GM18951 (cell line): ENCODE measurements around the gene SEC14L1.

Experiments used
- POLR2A ChIP-seq: IDR thresholded peaks from 4 replicates; pipeline ENCODE4 v1.6.1; 2011; ENCODE audit warnings: mild to moderate bottlenecking; ENCODE audit not compliant: insufficient read length, insufficient read depth; ENCODE audit errors: extremely low read depth
- in situ Hi-C: fragments of 300-500 bp; cut with MboI; formaldehyde crosslinking; loops from one replicate; pipeline ENCODE4 v1.12.0; 2022; ENCODE audit warnings: low sequenced_read_pairs, mixed read lengths, inconsistent platforms; ENCODE audit not compliant: unreplicated experiment

The SEC14L1 gene

DNA sequence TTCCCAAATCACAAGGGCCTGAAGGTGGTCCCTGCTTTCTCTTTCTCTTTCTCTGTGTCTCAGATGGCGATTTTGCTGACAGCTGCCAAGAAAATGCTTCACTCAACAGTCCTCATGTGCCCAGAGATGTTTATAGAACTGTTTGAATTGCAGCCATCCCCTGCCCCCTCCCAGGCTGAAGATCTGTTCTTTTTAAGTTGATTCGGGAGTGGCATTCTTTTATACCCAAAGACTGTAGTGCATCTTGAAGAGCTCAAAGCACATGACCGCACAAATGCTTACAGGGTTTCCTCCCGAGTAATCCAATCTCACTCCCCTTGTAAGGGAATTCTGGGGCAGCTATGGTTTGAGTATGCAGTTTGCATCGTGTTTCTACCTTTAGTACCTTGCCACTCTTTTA lies 75.7 kb downstream of the SEC14L1 start:
- in situ Hi-C loops = no loop called here
- no peak for TF ChIP-seq POLR2A

DNA sequence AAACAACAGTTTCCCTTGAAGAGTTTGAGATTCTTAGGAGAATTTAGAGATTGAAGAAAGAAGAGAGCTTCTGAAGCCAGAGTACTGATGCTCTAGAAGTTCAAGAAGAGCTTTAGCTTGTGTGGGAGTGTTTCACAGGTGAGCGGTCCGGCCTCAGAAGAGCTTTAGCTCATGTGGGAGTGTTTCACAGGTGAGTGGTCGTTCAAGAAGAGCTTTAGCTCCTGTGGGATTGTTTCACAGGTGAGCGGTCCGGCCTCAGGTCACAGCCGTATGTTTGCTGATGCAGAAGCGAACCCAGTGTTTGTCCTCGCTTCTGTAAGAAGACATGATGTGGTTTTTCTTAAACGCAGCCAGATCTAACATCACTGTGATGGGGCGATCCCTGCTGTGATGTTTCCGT lies 76.4 kb downstream of the SEC14L1 start:
- in situ Hi-C loops = no loop called here
- no peak for TF ChIP-seq POLR2A

DNA sequence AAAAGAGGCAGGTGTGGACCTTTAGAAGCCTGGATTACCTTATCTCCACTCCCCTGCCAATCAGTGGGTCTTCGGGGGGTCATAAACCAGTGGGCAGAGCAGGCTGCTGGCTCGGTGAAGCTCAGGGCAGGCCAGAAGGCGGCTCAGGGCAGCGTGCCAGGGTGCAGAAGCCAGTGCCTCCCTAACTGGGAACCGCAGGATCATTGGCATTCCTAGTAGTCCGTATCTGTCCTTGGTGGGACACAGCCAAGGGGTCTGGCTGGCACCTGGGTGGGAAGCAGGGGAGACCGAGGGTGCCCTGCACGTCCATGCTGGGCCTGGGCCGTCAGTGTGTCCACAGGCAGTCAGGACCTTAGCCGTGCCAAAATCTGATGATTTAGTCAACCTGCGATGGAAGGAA lies 76.8 kb downstream of the SEC14L1 start:
- TF ChIP-seq POLR2A = no peak
- in situ Hi-C loops = no loop called here

DNA sequence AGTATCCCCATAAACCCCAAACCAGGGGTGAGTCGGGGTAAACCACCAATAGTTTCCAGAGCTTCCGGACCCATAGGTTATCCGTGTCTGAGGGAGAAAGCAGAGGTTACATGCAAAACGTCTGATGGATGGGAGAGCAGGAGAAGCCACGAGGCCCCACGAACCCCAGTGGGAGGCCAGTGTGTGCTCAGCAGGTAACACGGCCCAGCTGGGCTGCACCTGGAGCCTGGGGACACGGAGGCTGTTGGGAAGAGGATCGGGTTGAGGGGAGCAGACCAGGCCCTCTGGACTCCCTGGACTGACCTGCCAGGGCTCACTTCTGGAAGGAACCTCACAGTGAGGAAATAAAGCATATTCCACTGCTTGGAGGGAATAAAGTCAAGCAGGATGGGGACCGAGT lies 78.1 kb downstream of the SEC14L1 start:
- in situ Hi-C loops = no loop called here
- no peak for TF ChIP-seq POLR2A

DNA sequence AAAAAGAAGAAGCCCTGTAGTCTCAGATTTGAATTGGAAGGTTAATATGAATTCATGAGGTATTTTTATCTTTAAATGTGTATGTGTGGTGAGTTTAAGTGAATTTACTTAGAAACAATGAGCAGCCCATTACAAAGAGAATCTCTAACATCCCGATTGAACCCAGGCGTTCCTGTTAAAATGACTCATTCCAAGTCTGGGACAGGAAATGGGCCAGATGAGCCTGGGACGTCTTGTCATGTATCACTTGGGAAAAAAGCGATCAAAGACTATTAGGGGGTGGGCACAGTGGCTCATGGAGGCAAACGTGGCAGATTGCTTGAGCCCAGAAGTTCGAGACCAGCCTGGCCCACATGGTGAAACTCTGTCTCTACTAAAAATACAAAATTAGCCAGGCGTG lies 81.6 kb downstream of the SEC14L1 start:
- TF ChIP-seq POLR2A = no peak
- in situ Hi-C loops = no loop called here

DNA sequence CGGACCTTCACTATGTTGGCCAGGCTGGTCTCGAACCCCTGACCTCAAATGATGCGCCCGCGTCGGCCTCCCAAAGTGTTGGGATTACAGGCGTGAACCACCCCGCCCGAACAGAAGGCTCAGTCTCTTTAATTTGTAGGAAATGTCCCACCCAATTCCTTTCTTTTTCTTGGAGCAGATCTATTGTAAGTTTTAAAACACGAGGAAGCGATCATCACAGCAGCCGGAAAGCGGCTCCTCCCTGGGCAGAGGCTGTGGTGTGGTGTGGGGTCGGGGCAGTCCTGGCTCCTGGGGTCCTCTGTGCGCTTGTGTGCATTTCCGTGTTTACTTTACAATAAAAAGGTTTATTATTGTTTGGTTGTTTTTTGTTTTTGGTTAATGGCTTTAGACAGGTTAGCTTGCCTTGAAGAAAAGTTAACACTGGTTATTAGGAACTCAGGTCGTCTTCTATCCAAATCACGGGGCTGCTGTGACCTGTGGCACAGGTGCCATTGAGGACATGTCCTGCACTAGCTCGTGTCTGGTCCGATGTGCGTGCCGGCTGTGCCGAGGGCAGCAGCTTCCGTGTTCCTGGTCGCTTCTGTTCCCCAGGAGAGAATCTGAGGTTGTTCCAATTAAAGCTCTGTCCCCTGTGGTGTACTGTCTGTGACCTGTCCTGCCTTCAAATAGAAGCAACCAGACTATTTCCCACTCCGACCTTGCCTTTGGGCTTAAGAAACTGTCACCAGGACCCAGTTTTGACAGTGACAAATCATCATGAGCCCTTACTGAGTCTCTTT lies 83.1 kb downstream of the SEC14L1 start:
- no peak for TF ChIP-seq POLR2A
- in situ Hi-C loops = no loop called here

DNA sequence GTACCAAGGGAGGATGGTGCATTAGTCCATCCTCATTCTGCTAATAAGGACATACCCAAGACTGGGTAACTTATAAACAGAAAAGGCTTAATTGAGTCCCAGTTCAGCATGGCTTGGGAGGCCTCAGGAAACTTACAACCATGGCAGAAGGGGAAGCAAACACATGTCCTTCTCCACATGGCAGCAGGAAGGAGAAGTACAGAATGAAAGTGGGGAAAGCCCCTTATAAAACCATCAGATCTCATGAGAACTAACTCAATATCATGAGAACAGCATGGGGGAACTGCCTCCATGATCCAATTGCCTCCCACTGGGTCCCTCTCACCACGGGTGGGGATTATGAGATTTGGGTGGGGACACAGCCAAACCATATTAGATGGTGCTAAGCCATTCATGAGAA lies 84.5 kb downstream of the SEC14L1 start:
- in situ Hi-C loops = loop anchor here (25.0 kb wide), 1 partner anchor 363 kb away; the partner anchor contains the start of gene MGAT5B
- TF ChIP-seq POLR2A = no peak

DNA sequence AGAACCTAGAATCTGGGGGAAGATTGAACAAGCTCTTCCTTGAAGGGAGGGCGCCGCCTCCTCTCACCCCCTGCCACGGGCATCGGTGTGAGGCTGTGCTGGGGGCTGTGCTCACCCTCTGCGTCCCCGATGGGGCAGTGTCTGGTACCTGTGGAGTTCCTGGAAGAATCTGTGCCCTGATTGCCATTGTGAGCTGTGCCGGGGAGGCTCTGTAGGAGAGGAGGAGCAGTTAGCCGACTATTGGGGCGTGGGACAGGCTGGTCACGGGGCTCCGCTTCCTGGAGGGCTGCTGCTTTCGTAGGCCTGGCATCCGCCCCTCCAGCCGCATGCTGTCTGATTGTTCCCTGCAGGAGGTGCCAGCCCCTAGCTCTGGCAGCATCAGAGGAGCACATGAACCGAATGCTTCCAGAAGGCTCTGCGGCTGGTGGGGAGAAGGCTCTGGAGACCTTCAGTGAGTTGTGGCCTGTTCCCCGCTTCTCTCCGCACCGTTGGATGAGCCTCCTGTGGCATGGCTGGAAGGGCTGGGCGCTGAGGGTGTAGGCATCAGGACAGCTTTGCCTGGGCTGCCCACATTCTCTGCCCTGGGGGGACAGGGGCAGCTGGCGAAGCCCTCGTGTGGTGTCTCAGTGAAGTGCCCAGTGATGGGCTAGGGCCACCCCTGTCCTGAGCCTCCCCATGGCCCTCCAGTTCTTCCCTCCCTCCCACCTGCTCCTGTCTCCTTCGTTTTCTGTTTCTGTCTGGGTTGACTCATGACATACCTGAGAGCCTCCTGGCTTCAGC lies 86.9 kb downstream of the SEC14L1 start:
- no peak for TF ChIP-seq POLR2A
- in situ Hi-C loops = loop anchor here (25.0 kb wide), 1 partner anchor 365 kb away; the partner anchor contains the start of gene MGAT5B

DNA sequence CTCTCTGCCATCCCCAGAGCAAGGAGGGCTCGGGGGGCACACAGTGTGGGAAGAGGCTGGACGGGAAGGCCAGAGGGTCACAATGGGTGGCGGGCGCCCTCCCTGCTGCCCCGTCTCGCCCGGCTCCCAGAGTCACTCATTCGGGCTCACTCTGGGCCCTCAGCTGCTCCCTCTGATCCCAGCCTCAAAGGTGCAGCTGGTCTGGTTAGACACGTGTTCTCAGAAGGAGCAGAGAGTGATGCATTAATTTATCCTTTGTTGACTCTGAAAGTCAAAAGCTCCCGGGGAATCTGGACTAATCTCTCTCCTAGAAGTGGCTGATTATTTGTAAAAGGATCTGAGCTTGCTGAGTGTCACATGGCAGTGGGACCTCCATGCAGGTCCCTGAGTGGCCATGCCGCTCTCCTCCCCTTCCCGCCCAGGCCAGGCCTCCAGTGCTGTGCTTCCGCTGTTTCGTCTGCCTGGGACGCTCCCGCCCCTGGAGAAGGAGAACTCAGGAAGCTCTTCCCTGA lies 87.5 kb downstream of the SEC14L1 start:
- in situ Hi-C loops = loop anchor here (25.0 kb wide), 1 partner anchor 366 kb away; the partner anchor contains the start of gene MGAT5B
- no peak for TF ChIP-seq POLR2A

DNA sequence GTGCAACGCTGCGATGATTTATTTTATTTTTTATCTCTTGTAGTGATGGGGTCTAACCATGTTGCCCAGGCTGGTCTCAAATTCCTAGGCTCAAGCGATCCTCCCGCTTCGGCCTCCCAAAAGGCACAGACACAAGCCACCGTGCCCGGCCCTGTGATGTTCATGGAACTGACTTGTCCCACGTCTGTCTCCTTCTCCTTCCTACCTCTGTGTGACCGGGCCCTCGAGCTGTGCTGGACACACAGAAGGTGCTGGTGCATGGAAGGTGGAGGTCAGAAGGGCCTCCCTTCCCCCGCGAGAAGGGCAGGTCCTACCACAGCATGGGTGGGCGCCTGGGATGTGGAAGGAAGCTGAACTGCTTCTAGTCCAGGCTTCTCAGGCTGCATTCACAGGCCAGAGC lies 88.0 kb downstream of the SEC14L1 start:
- TF ChIP-seq POLR2A = no peak
- in situ Hi-C loops = loop anchor here (25.0 kb wide), 1 partner anchor 367 kb away; the partner anchor contains the start of gene MGAT5B

DNA sequence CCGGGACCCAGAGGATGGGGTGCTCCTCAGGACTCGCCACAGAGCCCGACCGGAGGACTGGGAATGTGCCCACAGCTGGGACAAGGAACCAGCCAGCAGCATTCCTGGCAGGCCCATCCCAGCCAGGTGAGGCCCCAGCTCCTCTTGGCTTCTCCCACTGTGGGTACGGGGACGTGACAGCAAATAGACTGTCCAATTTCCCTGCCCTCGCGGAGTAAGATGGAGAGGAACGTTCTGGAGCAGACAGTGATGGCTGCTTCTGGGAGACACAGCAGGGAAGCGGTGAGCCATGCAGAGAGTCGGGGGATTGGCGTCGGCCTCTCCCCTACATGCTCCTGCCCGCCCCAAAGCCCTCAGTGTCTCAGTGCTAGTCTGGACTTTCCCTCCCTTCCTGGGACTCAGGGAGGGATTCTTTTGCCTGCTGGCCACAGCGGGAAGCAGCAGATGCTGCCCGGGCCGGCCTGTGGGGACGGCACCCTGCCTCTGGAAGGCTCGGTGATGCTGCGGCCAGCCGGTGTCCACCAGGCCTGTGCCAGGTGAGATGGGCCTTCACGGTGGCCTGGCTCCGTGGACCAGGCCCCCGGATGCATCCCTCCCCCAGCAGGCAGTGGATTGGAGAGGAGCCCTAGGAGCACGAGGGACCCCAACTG lies 89.1 kb downstream of the SEC14L1 start:
- in situ Hi-C loops = loop anchor here (25.0 kb wide), 1 partner anchor 368 kb away; the partner anchor contains the start of gene MGAT5B
- no peak for TF ChIP-seq POLR2A

DNA sequence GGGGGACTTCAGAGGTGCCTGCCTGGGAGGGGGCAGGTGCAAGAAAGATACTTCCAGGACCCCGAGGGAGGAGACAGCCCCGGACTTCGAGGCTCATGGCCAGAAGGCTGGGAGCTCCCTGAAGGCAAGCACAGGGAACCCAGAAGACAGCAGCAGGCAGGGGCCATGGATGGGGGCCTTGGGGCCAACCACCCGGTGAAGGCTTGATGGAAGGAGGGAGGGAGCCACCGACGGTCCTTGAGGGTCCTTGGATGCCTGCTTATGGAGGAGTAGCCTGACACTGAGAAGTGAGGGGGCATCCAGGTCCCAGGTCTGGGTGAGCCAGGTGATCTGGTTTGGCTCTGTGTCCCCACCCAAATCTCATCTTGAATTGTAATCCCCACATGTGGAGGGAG lies 89.7 kb downstream of the SEC14L1 start:
- in situ Hi-C loops = loop anchor here (25.0 kb wide), 1 partner anchor 368 kb away; the partner anchor contains the start of gene MGAT5B
- no peak for TF ChIP-seq POLR2A
